Prostate gland (tissue), 2 donors: ENCODE data around the gene COL25A1.

ENCODE experiments used
- CTCF ChIP-seq, 4 experiments: fragments of 200-600 bp in 2 of 4; fragments of 450-650 bp in 2 of 4; sonication (generic) in 2 of 4; IDR thresholded peaks; 1 replicate in 3 of 4; 2 replicates in 1 of 4; pipeline ENCODE4 v1.5.1; 2016 to 2019; ENCODE audit warnings: antibody characterized with exemption in 4 of 4, mild to moderate bottlenecking in 2 of 4, moderate library complexity in 2 of 4
- POLR2A ChIP-seq: fragments of 450-650 bp; IDR thresholded peaks from one replicate; pipeline ENCODE4 v1.6.1; 2016; ENCODE audit warnings: antibody characterized with exemption, mild to moderate bottlenecking
- POLR2AphosphoS5 ChIP-seq: sonication (generic); formaldehyde crosslinking; IDR thresholded peaks from one replicate; pipeline ENCODE4 v1.6.1; 2017; ENCODE audit warnings: antibody characterized with exemption

- TF ChIP-seq POLR2AphosphoS5 (no peak), CTCF (IDR thresholded peaks at IDR 0.05) (no peak), POLR2A (no peak)
Observed at GRCh38 chr4:108867476-108867875, 435.0 kb downstream of the COL25A1 start.
